Heart left ventricle (tissue), 16 donors: ENCODE measurements around the gene CAMTA1. TPM values are rescaled to one million over a fixed set of nuclear protein-coding genes. Genes with fewer than 3 reads are reported as not detected.

ENCODE experiments used
- ATAC-seq, 4 donors: fragments of 200-7000 bp; cut with Tn5 transposase; one replicate each; pipeline ENCODE4 v1.9.1; 2020 to 2022; ENCODE audit warnings: moderate library complexity in 4 of 4, mild to moderate bottlenecking in 3 of 4, moderate number of reproducible peaks in 1 of 4
- DNase-seq, 5 donors: peaks; one replicate each; pipeline ENCODE4 v3.0.0-alpha.2; 2020
- H3K27ac ChIP-seq, 12 donors: fragments of 200-600 bp; sonication (generic) in 4 of 12; one replicate each; pipeline versions ENCODE4 v1.5.0 to v1.8.0; 2016 to 2022; ENCODE audit warnings: mild to moderate bottlenecking in 2 of 12
- H3K27me3 ChIP-seq, 9 donors: fragments of 200-600 bp; sonication (generic) in 2 of 9; one replicate each; pipeline versions ENCODE4 v1.5.1 to v1.8.0; 2016 to 2022; ENCODE audit warnings: mild to moderate bottlenecking in 3 of 9
- H3K36me3 ChIP-seq, 9 donors: fragments of 200-600 bp; sonication (generic) in 2 of 9; one replicate each; pipeline versions ENCODE4 v1.5.0 to v1.8.0; 2018 to 2022; ENCODE audit warnings: mild to moderate bottlenecking in 2 of 9
- H3K4me1 ChIP-seq, 12 donors: fragments of 200-600 bp; sonication (generic) in 4 of 12; one replicate each; pipeline versions ENCODE4 v1.5.0 to v1.8.0; 2016 to 2022; ENCODE audit warnings: mild to moderate bottlenecking in 3 of 12
- H3K4me3 ChIP-seq, 12 donors: fragments of 200-600 bp; sonication (generic) in 4 of 12; one replicate each; pipeline versions ENCODE4 v1.5.0 to v1.8.0; 2017 to 2022; ENCODE audit warnings: mild to moderate bottlenecking in 9 of 12, moderate library complexity in 4 of 12
- H3K9me3 ChIP-seq, 12 donors: fragments of 200-600 bp; sonication (generic) in 4 of 12; one replicate each; pipeline versions ENCODE4 v1.5.0 to v1.8.0; 2016 to 2022; ENCODE audit warnings: mild to moderate bottlenecking in 1 of 12
- POLR2A ChIP-seq, 2 donors: fragments of 450-650 bp; IDR thresholded peaks; one replicate each; pipeline ENCODE4 v1.6.1; 2017; ENCODE audit warnings: antibody characterized with exemption in 2 of 2, mild to moderate bottlenecking in 2 of 2, moderate library complexity in 2 of 2
- WGBS, 4 donors: extraction: QIAGEN DNeasy Blood & Tissue Kit in 2 of 4; methylation state at CpG; one replicate each; pipeline versions ENCODE4 v1.1.5 to v1.1.7; 2013 to 2018; 5-methylcytosine and 5-hydroxymethylcytosine counted together
- intact Hi-C, 10 donors: fragments of 100-400 bp; cut with DNase I; formaldehyde crosslinking; loops; one replicate each; pipeline versions ENCODE4 v1.11.1 to v1.14.2; 2022
- polyA plus RNA-seq, 2 donors: library from polyadenylated mRNA; stranded (reverse); fragments of 200-250 nt; gene quantifications; one replicate each; pipeline ENCODE4 v1.2.3, GENCODE V29; 2013
- total RNA-seq, 9 donors: library from RNA; depleted of rRNA in 2 of 9; stranded (reverse); fragments of >200 nt in 2 of 9; fragmentation: NEBNext Ultra II Directional in 3 of 9; extraction: Animal tissue kit (Norgen Biotek cat#: 25700) in 3 of 9; gene quantifications; one replicate each; pipeline versions ENCODE4 v1.1.0 to v1.2.4, GENCODE V29; 2016 to 2023
- TF ChIP-seq, protein P1 (sequence below), 12 donors: fragments of 200-600 bp; sonication (generic) in 4 of 12; IDR thresholded peaks; one replicate each; pipeline versions ENCODE4 v1.5.0 to v1.8.0; 2018 to 2022; ENCODE audit warnings: antibody characterized with exemption in 12 of 12, mild to moderate bottlenecking in 5 of 12
- donor health status: ischemic (EF 13 %, LVEDD 7.1; RV severe dilation, severe dysfunction).
- donor health status: healthy with polysubstance abuse.
- donor health status: DM: no; HTN: yes; CAD: no.
- donor health status: DM: no; HTN: no; CAD: no.
- donor health status: ischemic (EF 25% LVEDD 6.9; RV normal size, moderate dysfunction).
- donor health status: ischemic (EF 25% LVEDD 5.7; RV mildly dilated, moderate dysfunction).
- donor health status: healthy.
- donor health status: DM: yes; HTN: yes; CAD: no.
- donor health status: ischemic (EF 35%, LVEDD 5.7; RV mildly dilated, moderate dysfunction).
- donor health status: nonischemic (EF 11% LVEDD 7.7; RV severe dilation, severe dysfunction).
- donor health status: DM: yes; HTN: yes; CAD: no.
- donor health status: PGD.
- donor health status: ischemic (EF 29% LVEDD 5.4; RV normal size, mild dysfunction).
- donor health status: nonischemic (EF 23%, LVEDD 6.1; RV moderate dilation, normal function).

Gene CAMTA1
- total and polyA plus RNA-seq, 11 donors: 114 to 303 (median 137) TPM

GRCh38 chr1:7248549-7249199, 463.4 kb downstream of the CAMTA1 start:
- Histone ChIP-seq H3K4me1 (no peaks in the 10 kb centered on the region), H3K4me3 (no peak overlapping the region), H3K9me3 (no peaks in the 10 kb centered on the region), H3K36me3 (no peaks in the 10 kb centered on the region), H3K27ac (no peak overlapping the region), H3K27me3 (peaks cover 0 to 7% (median 0%) of the 10 kb centered on the region in 9 donors)
- DNase-seq (no peak), ATAC-seq (no peak)
- intact Hi-C loops: no loop called here
- WGBS, 4 donors: 77 to 87% (median 85%) methylated on average over 13 of the region's 13 CpGs
- TF ChIP-seq, protein P1, sequence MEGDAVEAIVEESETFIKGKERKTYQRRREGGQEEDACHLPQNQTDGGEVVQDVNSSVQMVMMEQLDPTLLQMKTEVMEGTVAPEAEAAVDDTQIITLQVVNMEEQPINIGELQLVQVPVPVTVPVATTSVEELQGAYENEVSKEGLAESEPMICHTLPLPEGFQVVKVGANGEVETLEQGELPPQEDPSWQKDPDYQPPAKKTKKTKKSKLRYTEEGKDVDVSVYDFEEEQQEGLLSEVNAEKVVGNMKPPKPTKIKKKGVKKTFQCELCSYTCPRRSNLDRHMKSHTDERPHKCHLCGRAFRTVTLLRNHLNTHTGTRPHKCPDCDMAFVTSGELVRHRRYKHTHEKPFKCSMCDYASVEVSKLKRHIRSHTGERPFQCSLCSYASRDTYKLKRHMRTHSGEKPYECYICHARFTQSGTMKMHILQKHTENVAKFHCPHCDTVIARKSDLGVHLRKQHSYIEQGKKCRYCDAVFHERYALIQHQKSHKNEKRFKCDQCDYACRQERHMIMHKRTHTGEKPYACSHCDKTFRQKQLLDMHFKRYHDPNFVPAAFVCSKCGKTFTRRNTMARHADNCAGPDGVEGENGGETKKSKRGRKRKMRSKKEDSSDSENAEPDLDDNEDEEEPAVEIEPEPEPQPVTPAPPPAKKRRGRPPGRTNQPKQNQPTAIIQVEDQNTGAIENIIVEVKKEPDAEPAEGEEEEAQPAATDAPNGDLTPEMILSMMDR (IDR thresholded peaks at IDR 0.05): no peak
- TF ChIP-seq POLR2A (IDR thresholded peaks at IDR 0.05): no peak

- DNase-seq (no peak), ATAC-seq (no peak)
- TF ChIP-seq, protein P1 (IDR thresholded peaks at IDR 0.05): no peak
- TF ChIP-seq POLR2A (IDR thresholded peaks at IDR 0.05): no peak
- Histone ChIP-seq H3K36me3 (no peaks in the 10 kb centered on the region), H3K9me3 (no peaks in the 10 kb centered on the region), H3K27ac (no peak overlapping the region), H3K4me3 (no peak overlapping the region), H3K27me3 (peaks cover 0 to 7% (median 0%) of the 10 kb centered on the region in 9 donors), H3K4me1 (no peaks in the 10 kb centered on the region)
- 78 to 85% (median 81%) methylated on average over 3 of the region's 3 CpGs for WGBS, 4 donors
- intact Hi-C loops: no loop called here
Measured at GRCh38 chr1:7249516-7249915, 464.3 kb downstream of the CAMTA1 start.

- intact Hi-C loops: no loop called here
- no peaks in the 10 kb centered on the region for H3K4me1 ChIP-seq
- H3K9me3 ChIP-seq: no peaks in the 10 kb centered on the region
- ATAC-seq (no peak), DNase-seq (no peak)
- no peak for TF ChIP-seq POLR2A (IDR thresholded peaks at IDR 0.05)
- TF ChIP-seq, protein P1 (IDR thresholded peaks at IDR 0.05): no peak
- H3K36me3 ChIP-seq: no peaks in the 10 kb centered on the region
- 91 to 94% (median 91%) methylated on average over 10 of the region's 10 CpGs for WGBS, 4 donors
- H3K27me3 ChIP-seq: peaks cover 0 to 7% (median 0%) of the 10 kb centered on the region in 9 donors
- H3K4me3 ChIP-seq: no peak overlapping the region
- H3K27ac ChIP-seq: no peak overlapping the region
Measured at GRCh38 chr1:7250176-7250575, 464.9 kb downstream of the CAMTA1 start.

DNA sequence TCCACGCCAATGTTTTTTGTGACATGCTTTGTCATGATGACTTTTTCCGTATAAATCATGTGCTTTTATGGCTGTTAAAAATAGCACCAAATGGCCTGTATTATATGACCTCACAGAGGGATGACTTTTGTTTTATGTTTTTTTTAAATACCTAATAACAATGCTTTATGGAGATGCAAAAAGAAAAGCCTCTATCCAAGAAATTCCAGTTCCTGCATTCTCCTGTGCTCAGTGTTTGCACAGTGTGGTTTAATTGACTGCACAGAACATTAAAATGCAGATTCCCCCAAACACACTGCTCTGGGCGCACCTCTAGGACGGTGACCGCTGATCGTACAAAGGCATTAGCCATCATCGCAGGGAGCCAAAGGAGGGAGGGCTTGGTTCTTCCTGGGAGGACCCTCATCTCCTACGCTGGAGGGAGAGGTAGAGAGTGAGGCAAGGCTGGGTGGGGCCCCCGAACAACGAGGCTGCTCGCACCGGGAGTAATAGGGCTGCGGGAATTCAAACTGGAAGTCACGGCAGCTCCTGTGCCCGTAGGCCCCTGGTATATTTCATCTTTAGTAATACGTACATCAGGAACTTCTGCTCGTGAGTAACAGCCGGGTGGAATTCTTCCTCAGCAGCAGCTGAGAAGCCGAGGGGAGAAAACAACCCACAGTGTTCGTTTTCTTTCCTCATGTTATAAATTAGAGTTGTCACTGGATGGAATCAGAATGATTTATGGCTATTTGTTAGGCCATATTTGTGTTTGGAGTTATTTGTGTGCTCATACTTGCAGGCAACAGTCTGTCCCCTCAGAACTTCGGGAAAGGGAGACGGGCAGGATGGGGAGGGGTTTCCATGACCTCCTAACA, 465.6 kb downstream of the CAMTA1 start:
- no peaks in the 10 kb centered on the region for H3K9me3 ChIP-seq
- 85 to 90% (median 89%) methylated on average over 22 of the region's 22 CpGs for WGBS, 4 donors
- DNase-seq (no peak), ATAC-seq (no peak)
- TF ChIP-seq, protein P1 (IDR thresholded peaks at IDR 0.05): no peak
- no peak for TF ChIP-seq POLR2A (IDR thresholded peaks at IDR 0.05)
- H3K4me1 ChIP-seq: no peaks in the 10 kb centered on the region
- no peaks in the 10 kb centered on the region for H3K36me3 ChIP-seq
- intact Hi-C loops: no loop called here
- H3K4me3 ChIP-seq: no peak overlapping the region
- H3K27me3 ChIP-seq: peaks cover 0 to 7% (median 0%) of the 10 kb centered on the region in 9 donors
- no peak overlapping the region for H3K27ac ChIP-seq
